ENCODE results near the gene KIF27.

DNA sequence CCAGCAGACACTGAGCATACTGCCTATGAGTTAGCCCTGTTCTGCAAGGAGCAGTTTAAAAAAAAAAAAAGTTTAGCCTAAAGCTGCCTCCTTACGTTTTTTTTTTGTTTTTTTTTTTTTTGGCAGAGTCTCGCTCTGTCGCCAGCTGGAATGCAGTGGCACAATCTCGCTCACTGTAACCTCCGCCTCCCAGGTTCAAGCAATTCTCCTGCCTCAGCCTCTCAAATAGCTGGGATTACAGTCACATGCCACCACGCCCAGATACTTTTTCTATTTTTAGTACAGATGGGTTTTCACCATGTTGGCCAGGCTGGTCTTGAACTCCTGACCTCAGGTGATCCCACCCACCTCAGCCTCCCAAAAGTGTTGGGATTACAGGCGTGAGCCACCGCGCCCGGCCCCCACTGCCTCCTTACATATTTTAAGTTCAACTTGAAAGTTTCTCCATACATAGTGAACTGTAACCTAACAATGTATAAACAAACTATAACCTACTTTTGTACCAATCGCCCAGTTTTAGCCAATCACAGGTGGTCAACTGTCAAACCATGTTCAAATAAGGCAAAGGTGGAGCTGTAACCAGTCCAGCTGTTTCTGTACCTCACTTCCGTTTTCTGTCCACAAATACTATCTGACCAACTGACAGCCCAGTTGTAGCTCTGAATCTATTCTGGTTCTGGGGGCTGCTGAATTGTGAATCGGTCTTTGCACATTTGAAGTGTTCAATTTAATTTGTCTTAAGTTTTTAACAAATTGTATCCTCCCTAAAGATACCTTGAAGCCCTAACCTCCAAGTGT, 120.8 kb downstream of the KIF27 start:
- TF ChIP-seq POLR2AphosphoS5 (IDR thresholded peaks at IDR 0.05; ENCODE audit: low read depth, low read length) (no peak), POLR2A (IDR thresholded peaks at IDR 0.05; ENCODE audit: low read depth, low read length) (no peak)

Measured in GM12892 (cell line).